ENCODE results near the gene TMEM117.

Gene TMEM117

GRCh38 chr12:43891856-43892574 is 56.1 kb downstream of the TMEM117 start:
- no peak for DNase-seq

- no peak for DNase-seq
Measured at GRCh38 chr12:43893670-43894069, 57.8 kb downstream of the TMEM117 start.

- no peak for DNase-seq
Measured at GRCh38 chr12:43895580-43896206, 59.8 kb downstream of the TMEM117 start.

GRCh38 chr12:43896496-43896895 is 60.6 kb downstream of the TMEM117 start:
- DNase-seq = no peak

- no peak for DNase-seq
Measured at GRCh38 chr12:43898474-43898873, 62.6 kb downstream of the TMEM117 start.

GRCh38 chr12:43899574-43899973 is 63.7 kb downstream of the TMEM117 start:
- no peak for DNase-seq

- no peak for DNase-seq
Measured at GRCh38 chr12:43903686-43904085, 67.8 kb downstream of the TMEM117 start.

- DNase-seq = no peak
Measured at GRCh38 chr12:43912859-43913258, 77.0 kb downstream of the TMEM117 start.

GRCh38 chr12:43914391-43914790 is 78.5 kb downstream of the TMEM117 start:
- no peak for DNase-seq

- DNase-seq = no peak
Measured at GRCh38 chr12:43914923-43915468, 79.1 kb downstream of the TMEM117 start.

GRCh38 chr12:43917896-43918295 is 82.0 kb downstream of the TMEM117 start:
- DNase-seq = no peak

GRCh38 chr12:43921666-43922337 is 85.9 kb downstream of the TMEM117 start:
- no peak for DNase-seq

- no peak for DNase-seq
Measured at GRCh38 chr12:43930032-43930431, 94.2 kb downstream of the TMEM117 start.

GRCh38 chr12:43931187-43931586 is 95.3 kb downstream of the TMEM117 start:
- no peak for DNase-seq

GRCh38 chr12:43935581-43935980 is 99.7 kb downstream of the TMEM117 start:
- no peak for DNase-seq

- no peak for DNase-seq
Measured at GRCh38 chr12:43937947-43938346, 102.1 kb downstream of the TMEM117 start.

GRCh38 chr12:43942379-43942778 is 106.5 kb downstream of the TMEM117 start:
- no peak for DNase-seq

- no peak for DNase-seq
Measured at GRCh38 chr12:43945983-43946382, 110.1 kb downstream of the TMEM117 start.

GRCh38 chr12:43951286-43951685 is 115.4 kb downstream of the TMEM117 start:
- DNase-seq = no peak

GRCh38 chr12:43957732-43958372 is 122.0 kb downstream of the TMEM117 start:
- DNase-seq = peak; percentile 72

- no peak for DNase-seq
Measured at GRCh38 chr12:43964033-43964432, 128.2 kb downstream of the TMEM117 start.

- DNase-seq = peak; percentile 23
Measured at GRCh38 chr12:43964961-43965360, 129.1 kb downstream of the TMEM117 start.

- DNase-seq = no peak
Measured at GRCh38 chr12:43965899-43966298, 130.0 kb downstream of the TMEM117 start.
